GM04503 (cell line): ENCODE measurements around the gene CTIF.

Experiments used
- DNase-seq: peaks from one replicate; pipeline ENCODE4 v3.0.0-alpha.2; 2012; ENCODE audit warnings: low read depth

The CTIF gene

GRCh38 chr18:48819781-48820482 is 281.1 kb downstream of the CTIF start:
- DNase-seq, result no peak

GRCh38 chr18:48820483-48821250 is 281.8 kb downstream of the CTIF start:
- no peak for DNase-seq

- no peak for DNase-seq
Measured at GRCh38 chr18:48821251-48821590, 282.4 kb downstream of the CTIF start.

- no peak for DNase-seq
Measured at GRCh38 chr18:48821845-48822244, 283.0 kb downstream of the CTIF start.

GRCh38 chr18:48824231-48824970 is 285.6 kb downstream of the CTIF start:
- no peak for DNase-seq

GRCh38 chr18:48825101-48825745 is 286.4 kb downstream of the CTIF start:
- DNase-seq, result no peak

- DNase-seq, result no peak
Measured at GRCh38 chr18:48826271-48826670, 287.4 kb downstream of the CTIF start.

- no peak for DNase-seq
Measured at GRCh38 chr18:48826806-48827205, 288.0 kb downstream of the CTIF start.

GRCh38 chr18:48827291-48828193 is 288.7 kb downstream of the CTIF start:
- no peak for DNase-seq

- no peak for DNase-seq
Measured at GRCh38 chr18:48828194-48828545, 289.3 kb downstream of the CTIF start.

GRCh38 chr18:48828691-48829442 is 290.0 kb downstream of the CTIF start:
- DNase-seq, result no peak

- DNase-seq, result no peak
Measured at GRCh38 chr18:48829443-48830149, 290.8 kb downstream of the CTIF start.

- DNase-seq, result no peak
Measured at GRCh38 chr18:48831113-48831759, 292.4 kb downstream of the CTIF start.

- no peak for DNase-seq
Measured at GRCh38 chr18:48831802-48832201, 293.0 kb downstream of the CTIF start.

GRCh38 chr18:48832938-48833700 is 294.3 kb downstream of the CTIF start:
- DNase-seq, result peak; percentile 60

- no peak for DNase-seq
Measured at GRCh38 chr18:48833701-48834412, 295.0 kb downstream of the CTIF start.

GRCh38 chr18:48834413-48835031 is 295.7 kb downstream of the CTIF start:
- DNase-seq, result peak; percentile 80

GRCh38 chr18:48835119-48835518 is 296.3 kb downstream of the CTIF start:
- DNase-seq, result no peak
